Stomach smooth muscle (tissue), 2 donors: ENCODE measurements around the gene DCC.

Experiments used
- H3K27ac ChIP-seq: one replicate; pipeline ENCODE4 v1.7.0; 2013; ENCODE audit warnings: mild to moderate bottlenecking, low read length, inconsistent platforms
- H3K27me3 ChIP-seq, 2 donors: one replicate each; pipeline ENCODE4 v1.7.0; 2013; ENCODE audit warnings: low read length in 2 of 2; ENCODE audit not compliant: insufficient read depth in 2 of 2, control insufficient read depth in 1 of 2
- H3K36me3 ChIP-seq, 2 donors: one replicate each; pipeline ENCODE4 v1.7.0; 2013; ENCODE audit warnings: low read length in 2 of 2; ENCODE audit not compliant: control insufficient read depth in 2 of 2, insufficient read depth in 2 of 2
- H3K4me1 ChIP-seq: one replicate; pipeline ENCODE4 v1.7.0; 2013; ENCODE audit warnings: low read length; ENCODE audit not compliant: control insufficient read depth, insufficient read depth
- H3K4me3 ChIP-seq, 2 donors: one replicate each; pipeline ENCODE4 v1.7.0; 2013; ENCODE audit warnings: low read length in 2 of 2
- H3K9ac ChIP-seq, 2 donors: one replicate each; pipeline ENCODE4 v1.7.0; 2013; ENCODE audit warnings: low read length in 2 of 2, mild to moderate bottlenecking in 1 of 2
- H3K9me3 ChIP-seq, 2 donors: one replicate each; pipeline ENCODE4 v1.7.0; 2013; ENCODE audit warnings: low read length in 2 of 2; ENCODE audit not compliant: control insufficient read depth in 2 of 2
- donor health status: healthy.
- donor health status: Pancreatic carcinoma.

The DCC gene

DNA sequence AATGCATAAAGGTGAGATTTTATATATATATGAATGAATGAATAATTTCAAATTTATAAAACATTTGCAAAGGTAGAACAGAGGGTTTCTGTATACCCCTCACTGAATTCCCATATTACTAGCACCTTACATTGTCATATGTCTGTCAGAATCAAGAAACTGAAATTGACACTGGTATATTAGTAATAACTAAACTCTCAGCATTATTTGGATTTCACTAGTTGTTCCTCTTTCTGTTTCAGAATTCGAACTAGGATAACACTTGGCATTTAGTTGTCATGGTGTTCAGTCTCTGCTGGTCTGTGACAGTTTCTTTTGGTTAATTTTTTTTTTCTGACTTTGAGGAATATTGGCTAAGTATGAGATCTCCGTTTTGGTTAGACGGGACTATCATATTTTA, 275.9 kb downstream of the DCC start:
- Histone ChIP-seq H3K27me3 (no peaks in the 10 kb centered on the region), H3K4me3 (no peak overlapping the region), H3K9me3 (no peaks in the 10 kb centered on the region), H3K36me3 (no peaks in the 10 kb centered on the region), H3K27ac (no peak overlapping the region), H3K4me1 (no peaks in the 10 kb centered on the region), H3K9ac (no peak overlapping the region)

DNA sequence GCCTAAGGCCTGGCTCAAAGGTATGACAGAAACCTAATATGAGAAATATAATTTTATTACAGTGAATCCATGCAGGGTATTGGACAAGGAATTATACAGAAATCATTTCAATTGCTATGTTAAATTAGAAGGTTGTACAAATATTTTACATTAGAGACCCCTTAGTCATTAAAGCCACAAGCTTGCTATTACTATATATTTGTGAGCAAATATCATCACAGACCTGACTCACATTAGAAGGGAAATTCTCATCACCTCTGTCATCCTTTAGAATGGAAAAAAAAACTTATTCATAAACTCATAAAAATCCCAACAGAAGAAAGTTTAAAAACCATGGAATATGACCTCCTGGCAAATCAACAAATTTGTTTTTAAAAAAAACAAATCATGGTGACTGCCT, 277.9 kb downstream of the DCC start:
- Histone ChIP-seq H3K9ac (no peak overlapping the region), H3K36me3 (no peaks in the 10 kb centered on the region), H3K27me3 (no peaks in the 10 kb centered on the region), H3K27ac (no peak overlapping the region), H3K4me1 (no peaks in the 10 kb centered on the region), H3K9me3 (no peaks in the 10 kb centered on the region), H3K4me3 (no peak overlapping the region)

DNA sequence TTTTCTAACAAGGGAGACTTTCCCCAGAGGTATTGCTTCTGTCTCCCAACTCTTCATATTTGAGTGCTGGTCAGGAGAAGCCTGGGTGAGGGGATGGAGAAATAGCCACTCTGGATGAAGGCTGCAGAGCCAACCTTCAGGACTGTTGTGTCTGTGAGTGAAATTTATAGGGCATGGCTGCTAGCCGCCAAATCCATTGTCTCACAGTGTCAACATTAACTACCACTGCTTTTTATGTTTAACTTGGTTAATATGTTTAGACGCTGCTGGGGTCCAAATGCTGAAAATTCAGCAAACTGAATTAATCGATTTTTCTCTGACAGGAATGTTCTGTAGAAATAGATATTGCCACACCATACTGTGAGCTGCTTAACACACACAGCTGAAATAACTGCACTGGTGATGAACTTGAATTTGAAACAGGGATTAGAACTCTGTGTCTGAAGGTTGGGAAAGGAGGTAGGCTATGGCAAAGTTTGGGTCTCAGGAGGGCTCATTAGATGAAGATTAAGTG, 281.0 kb downstream of the DCC start:
- no peak overlapping the region for H3K9ac ChIP-seq
- H3K4me1 ChIP-seq, result no peaks in the 10 kb centered on the region
- H3K36me3 ChIP-seq, result no peaks in the 10 kb centered on the region
- H3K27me3 ChIP-seq, result no peaks in the 10 kb centered on the region
- no peak overlapping the region for H3K4me3 ChIP-seq
- no peak overlapping the region for H3K27ac ChIP-seq
- no peaks in the 10 kb centered on the region for H3K9me3 ChIP-seq

DNA sequence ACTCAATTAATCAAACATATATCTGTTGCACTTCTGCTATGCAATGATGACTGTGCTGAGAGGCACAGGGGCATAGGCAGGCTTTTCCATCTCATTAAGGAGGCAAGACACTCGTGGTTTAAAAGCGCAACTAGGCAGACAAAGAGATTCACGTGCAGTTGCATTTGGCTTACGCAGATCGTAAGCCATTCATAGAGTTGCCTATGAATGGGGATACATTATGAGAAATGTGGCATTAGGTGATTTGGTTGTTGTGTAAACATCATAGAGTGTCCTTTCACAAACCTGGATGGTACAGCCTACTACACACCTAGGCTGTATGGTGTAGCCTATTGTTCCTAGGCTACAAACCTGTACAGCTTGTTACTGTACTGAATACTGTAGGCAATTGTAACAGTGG, 284.7 kb downstream of the DCC start:
- Histone ChIP-seq H3K36me3 (no peaks in the 10 kb centered on the region), H3K9ac (no peak overlapping the region), H3K27ac (no peak overlapping the region), H3K4me1 (no peaks in the 10 kb centered on the region), H3K4me3 (no peak overlapping the region), H3K9me3 (no peaks in the 10 kb centered on the region), H3K27me3 (no peaks in the 10 kb centered on the region)

DNA sequence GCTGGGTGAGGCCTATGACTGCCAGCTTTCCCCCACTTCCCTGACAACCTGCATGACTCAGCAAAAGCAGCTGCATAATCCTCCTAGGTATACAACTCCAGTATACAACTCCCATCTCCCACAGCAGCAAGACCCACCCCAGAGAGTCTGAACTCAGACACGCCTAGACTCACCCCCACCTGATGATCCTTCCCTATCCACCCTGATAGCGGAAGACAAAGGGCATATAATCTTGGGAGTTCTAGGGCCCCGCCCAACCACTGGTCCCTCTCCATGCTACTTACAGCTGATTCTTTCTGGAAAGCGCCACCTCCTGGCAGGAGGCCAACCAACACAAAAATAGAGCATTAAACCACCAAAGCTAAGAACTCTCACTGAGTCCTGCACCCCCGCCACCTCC, 296.5 kb downstream of the DCC start:
- Histone ChIP-seq H3K9me3 (no peaks in the 10 kb centered on the region), H3K27me3 (no peaks in the 10 kb centered on the region), H3K4me3 (no peak overlapping the region), H3K27ac (no peak overlapping the region), H3K4me1 (no peaks in the 10 kb centered on the region), H3K36me3 (no peaks in the 10 kb centered on the region), H3K9ac (no peak overlapping the region)

DNA sequence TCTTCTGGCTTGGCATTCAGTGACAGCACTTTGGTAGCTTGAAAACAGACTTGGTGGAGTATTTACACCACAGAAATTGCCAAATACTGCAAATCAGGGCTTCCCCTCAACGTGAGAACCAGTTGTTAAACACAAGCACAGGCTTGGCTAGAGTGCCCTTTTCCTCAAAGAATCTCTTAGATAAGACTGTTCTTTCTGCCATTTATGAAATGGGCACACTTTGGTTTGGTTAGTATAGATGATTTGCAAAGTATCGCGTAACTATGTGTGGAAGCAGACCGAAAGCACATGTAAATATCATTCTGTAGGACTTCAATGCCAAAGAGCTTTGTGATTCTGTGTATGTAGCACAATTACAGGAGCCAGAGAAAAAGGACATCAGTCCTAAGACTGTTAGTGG, 308.2 kb downstream of the DCC start:
- no peak overlapping the region for H3K9ac ChIP-seq
- no peaks in the 10 kb centered on the region for H3K9me3 ChIP-seq
- no peak overlapping the region for H3K27ac ChIP-seq
- no peaks in the 10 kb centered on the region for H3K36me3 ChIP-seq
- H3K4me1 ChIP-seq, result no peaks in the 10 kb centered on the region
- H3K4me3 ChIP-seq, result no peak overlapping the region
- no peaks in the 10 kb centered on the region for H3K27me3 ChIP-seq

DNA sequence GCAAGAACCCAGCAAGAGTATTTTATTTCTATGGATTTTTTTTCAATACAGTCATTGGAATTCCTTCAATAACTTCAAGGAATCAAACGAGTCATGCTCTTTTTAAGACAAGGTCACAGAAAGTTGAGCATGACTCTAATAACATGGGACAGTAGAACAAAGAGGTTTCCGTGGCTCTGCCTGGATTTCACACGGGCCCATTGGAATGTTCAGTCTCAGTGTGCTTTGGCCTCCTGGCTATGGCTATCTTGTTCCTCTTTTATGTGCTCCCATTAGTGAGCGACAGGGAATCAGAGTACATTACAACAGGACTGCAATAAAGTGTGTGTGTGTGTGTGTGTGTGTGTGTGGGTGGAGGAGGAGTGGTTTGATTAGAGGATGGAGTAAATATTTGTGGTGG, 312.4 kb downstream of the DCC start:
- Histone ChIP-seq H3K36me3 (no peaks in the 10 kb centered on the region), H3K9me3 (no peaks in the 10 kb centered on the region), H3K9ac (no peak overlapping the region), H3K4me1 (no peaks in the 10 kb centered on the region), H3K27me3 (no peaks in the 10 kb centered on the region), H3K4me3 (no peak overlapping the region), H3K27ac (no peak overlapping the region)

DNA sequence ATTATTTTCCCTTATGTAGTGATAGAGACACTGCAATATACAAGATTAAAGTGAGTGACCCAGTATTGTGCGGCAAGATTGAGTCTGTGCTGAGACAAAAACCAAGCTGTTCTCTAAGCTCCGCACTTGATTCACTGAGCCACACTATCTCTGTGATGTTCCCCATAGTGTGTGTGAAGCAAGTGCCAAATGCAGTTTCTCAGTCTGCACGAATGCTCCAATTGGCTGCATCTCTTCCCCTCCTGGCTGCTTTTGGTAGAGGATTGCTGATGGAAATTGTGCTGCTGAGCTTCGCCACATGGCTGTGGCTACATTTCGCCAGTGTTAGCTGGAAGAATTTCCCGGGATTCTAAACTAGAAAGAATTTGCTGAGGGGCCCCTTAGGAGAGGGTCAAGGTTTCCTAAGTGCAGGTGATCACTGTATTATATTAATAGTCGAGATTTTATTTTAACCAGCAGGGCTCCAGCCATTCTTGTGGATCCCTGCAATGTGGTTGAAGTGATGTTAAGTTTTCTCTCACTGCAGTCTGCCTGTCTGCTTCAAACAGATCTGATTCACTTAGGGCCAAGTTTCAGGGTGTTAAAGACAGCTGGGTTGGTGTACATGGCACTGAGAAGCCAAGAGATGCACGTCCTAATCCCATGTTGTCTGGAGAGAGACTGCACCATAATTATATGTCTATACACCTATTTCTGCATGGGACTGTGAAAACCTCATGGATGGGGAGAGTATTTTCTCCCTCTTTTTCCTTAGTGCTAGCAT, 317.2 kb downstream of the DCC start:
- H3K27ac ChIP-seq, result no peak overlapping the region
- no peaks in the 10 kb centered on the region for H3K9me3 ChIP-seq
- H3K4me3 ChIP-seq, result no peak overlapping the region
- no peaks in the 10 kb centered on the region for H3K36me3 ChIP-seq
- H3K9ac ChIP-seq, result no peak overlapping the region
- no peaks in the 10 kb centered on the region for H3K27me3 ChIP-seq
- H3K4me1 ChIP-seq, result no peaks in the 10 kb centered on the region

DNA sequence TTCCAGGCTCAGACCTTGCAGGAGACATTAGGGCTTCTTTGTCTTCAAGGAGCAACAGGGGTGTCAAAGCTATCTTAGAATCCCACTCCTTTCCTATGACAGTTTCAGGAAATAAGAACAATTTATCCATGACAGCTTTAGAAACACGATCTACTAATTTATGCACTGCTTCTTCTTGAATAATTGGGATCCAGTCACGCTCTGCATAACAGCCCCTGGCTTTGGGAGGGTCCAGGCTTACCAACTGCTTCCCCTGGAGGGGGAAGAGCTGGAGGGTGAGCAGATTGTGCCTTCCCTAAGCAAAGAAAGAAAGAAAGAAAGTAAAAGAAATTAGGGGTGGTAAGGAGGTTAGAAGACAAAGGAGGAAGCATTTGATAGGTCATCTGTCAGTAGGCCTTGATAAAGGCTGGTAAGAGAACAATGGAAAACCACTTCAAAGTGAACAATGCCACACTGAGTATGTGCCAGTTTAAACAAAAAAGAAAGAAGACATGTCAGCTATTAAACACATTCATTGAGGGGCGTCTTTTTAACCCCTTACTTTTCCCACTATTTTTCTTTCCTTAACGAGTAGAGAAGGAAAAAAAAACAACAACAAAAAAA, 327.6 kb downstream of the DCC start:
- H3K27ac ChIP-seq, result no peak overlapping the region
- no peak overlapping the region for H3K9ac ChIP-seq
- H3K9me3 ChIP-seq, result no peaks in the 10 kb centered on the region
- H3K4me1 ChIP-seq, result no peaks in the 10 kb centered on the region
- H3K36me3 ChIP-seq, result no peaks in the 10 kb centered on the region
- H3K27me3 ChIP-seq, result no peaks in the 10 kb centered on the region
- no peak overlapping the region for H3K4me3 ChIP-seq

DNA sequence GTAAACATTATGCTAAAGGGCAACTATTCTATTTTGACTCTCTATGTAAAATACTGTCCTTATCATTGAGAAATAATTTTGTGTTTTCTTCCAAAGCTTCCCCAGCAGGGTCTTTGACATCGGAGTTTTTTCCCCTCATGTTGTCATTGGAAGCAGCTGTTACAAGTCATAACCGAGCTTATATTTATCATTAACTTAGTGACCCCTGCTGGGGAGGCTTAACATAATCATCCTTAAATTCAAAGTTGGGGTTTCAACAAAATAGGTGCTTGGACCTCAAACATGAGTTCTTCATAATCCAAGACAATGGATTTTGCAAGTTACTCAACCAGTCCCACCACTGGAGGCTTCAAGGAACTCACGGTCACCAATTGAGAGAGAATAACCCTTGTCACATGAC, 330.9 kb downstream of the DCC start:
- no peak overlapping the region for H3K27ac ChIP-seq
- H3K4me3 ChIP-seq, result no peak overlapping the region
- H3K9ac ChIP-seq, result no peak overlapping the region
- no peaks in the 10 kb centered on the region for H3K36me3 ChIP-seq
- no peaks in the 10 kb centered on the region for H3K9me3 ChIP-seq
- H3K27me3 ChIP-seq, result no peaks in the 10 kb centered on the region
- H3K4me1 ChIP-seq, result no peaks in the 10 kb centered on the region

DNA sequence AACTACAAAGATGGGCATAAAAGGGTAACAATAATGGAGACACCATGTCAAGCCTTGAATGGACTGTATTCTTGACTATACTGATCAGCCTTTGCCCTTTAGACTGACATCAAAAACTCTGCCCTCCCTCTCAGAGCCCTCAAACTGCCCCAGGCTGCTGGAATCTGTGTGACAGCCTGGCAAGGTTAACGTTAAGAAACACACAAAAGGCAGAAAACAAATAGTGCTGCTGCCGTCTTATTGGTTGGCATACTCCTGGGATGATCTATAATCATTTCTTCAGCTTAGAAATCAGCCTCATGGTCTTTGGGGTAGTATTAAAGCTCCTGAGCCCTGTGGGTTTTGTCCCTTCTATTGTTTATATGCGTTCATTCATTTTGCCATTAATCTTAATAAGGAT, 338.0 kb downstream of the DCC start:
- no peak overlapping the region for H3K9ac ChIP-seq
- no peaks in the 10 kb centered on the region for H3K27me3 ChIP-seq
- no peaks in the 10 kb centered on the region for H3K9me3 ChIP-seq
- no peak overlapping the region for H3K27ac ChIP-seq
- no peak overlapping the region for H3K4me3 ChIP-seq
- H3K36me3 ChIP-seq, result no peaks in the 10 kb centered on the region
- H3K4me1 ChIP-seq, result no peaks in the 10 kb centered on the region
